Measurements from ENCODE around the gene VWA3B.

Gene VWA3B

DNA sequence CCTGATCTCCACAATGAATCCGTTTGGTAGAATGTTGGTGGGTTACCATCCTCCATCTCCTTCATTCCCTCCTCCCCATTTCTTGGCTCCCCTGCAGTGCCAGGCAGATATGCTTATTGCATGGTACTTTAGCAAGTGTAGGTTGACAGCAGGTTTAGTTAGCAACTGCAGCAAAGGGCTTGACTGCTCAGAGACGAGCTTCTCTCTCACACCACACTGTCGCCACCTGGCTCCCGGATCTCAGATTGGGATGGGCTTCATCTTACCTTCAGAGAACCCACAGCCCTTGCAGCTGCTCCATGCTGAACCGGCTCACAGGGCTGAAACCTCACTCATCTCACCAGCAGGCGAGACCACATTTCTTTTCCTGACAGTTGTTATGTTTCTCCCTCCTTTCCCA, 88.8 kb downstream of the VWA3B start:
- peak in 1 of 2 experiments; percentile 21 for DNase-seq

DNA sequence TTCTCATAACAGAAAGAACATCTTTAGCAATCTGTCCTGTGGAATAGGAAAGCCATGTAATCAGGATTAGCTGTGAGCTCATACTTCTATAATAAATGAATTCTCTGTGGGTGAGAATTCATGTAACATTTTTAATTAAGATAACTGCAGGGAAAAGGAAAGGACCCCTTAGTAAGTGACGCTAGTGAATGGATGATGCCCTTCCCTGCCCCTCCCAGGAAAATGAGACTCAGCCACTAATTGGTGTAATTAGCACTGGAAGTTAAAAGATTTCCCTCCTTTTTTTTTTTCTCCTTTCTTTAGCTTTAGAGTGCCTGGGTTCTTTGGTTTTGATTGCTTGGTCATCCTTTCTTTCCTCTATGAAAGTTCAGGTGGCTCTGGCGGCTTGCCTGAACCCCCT, 90.3 kb downstream of the VWA3B start:
- DNase-seq: no peak

DNA sequence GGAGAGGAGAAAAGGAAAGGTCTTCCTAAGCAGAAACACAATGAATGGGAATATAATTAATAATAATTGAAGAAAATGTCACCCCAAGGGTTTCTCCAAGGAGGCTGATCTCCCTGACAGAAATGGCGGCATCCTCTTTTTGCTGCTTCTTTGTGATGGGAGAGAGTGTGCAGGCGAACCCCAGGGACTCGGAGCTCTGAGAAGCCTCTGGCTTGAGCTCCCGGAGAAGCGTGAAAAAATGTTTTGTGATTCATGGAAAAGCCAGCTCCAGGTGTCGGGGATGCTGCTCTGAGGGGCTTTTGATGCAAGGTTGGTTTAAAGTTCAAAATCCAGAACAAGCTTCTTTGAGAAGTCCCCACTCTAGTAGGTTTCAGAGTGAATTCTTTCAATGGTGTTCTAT, 91.0 kb downstream of the VWA3B start:
- no peak for DNase-seq

DNA sequence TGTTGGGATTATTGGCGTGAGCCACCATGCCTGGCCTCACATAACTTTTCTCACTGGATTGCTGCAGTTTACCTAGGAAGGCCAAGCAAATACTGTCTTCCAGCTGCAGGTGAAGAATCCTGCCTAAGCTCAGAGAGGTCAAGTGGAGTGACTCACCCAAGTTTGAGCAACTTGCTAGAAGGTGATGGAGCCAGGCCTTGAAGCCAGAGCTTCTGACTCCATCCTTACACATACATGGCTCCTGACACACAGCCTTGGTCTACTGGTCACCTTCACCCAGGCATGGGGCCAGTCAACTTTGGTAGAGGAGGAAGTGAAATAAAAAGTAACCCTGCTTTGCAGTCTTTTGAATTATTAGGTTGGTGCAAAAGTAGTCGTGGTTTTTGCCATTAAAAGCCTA, 93.5 kb downstream of the VWA3B start:
- no peak for DNase-seq

DNA sequence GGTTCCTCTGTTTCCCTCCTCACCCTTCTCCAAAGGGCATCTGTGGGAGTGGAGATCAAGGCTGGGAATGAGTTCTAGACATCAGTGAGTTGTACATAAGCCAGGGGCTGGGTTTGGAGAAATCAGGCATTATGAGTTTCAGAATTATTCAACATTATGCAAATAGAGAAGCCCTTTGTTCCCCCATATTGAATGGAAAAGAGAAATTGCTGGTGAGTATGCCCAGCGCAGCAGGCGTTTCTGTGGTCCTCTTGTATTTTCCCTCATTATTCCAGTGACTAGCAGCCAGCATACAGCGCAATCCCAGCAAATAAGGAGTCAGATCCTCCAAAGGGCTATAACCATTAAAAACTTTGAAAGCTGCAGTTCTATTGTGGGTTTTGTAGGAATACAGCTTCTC, 94.4 kb downstream of the VWA3B start:
- no peak for DNase-seq

DNA sequence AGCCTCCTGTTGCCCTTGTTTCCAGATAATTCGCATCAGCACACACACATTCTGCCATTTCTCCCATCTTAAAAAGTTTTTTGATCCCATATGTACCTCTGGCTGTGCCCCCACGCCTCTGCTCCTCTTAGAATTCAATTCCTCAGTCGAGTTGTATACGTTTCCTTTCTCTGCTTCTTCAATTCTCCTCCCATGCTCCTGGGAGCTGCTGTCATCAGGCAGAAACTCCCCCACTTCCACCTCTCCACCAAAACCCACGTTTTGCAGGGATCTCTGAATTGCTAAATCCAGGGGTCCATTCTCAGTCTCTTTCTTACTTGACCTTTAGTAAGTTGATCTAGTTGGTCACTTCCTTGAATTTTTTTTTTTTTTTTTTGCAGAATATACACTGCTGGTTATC, 98.8 kb downstream of the VWA3B start:
- no peak for DNase-seq

DNA sequence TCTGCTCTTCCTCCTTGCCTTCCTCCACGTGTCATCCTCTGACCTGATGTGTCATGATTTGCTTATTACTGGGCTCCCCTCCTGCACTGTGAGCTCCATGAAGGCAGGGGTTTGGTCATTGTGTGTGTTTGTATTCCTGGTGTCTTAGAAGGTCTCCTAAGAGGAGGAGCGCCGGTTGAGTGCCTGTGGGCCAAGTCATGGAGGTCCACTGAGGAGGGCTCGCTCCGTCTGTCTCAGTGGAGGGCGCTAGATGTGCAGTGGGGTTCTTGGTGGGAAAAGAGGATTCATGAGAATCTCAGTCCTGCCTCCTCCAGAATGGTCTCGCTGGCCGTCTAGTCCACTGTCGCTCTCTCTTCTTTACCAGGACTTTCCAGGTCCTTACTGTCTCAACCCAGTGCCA, 100.2 kb downstream of the VWA3B start:
- DNase-seq: no peak

DNA sequence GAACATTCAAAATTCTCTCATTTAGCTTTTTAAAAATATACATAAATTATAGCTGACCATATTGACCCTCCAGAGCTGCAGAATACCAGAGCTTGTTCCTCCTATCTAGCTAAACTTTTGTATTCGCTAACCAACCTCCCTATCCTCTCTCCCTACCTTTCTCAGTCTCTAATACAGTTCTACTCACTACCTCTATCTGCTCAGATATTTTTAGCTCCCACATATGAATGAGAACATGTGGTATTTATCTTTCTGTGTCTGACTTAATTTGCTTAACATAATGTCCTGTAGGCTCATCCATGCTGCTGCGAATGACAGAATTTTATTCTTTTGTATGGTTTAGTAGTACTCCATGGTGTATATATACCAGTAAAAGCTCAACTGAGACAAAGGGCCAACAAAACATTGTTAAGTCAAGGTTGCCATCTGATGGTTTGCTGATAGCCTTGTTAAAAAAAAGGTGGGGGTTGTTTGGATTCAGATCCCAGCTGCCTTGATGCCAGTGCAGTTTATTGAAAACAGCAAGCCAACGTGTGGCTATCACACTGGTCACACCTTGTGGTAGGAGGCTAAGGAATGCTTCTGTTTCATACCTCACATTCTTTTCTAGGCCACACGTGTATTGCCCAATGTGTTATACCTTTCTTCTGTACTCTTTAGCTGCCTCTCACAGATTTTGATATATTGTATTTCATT, 101.5 kb downstream of the VWA3B start:
- no peak for DNase-seq

DNA sequence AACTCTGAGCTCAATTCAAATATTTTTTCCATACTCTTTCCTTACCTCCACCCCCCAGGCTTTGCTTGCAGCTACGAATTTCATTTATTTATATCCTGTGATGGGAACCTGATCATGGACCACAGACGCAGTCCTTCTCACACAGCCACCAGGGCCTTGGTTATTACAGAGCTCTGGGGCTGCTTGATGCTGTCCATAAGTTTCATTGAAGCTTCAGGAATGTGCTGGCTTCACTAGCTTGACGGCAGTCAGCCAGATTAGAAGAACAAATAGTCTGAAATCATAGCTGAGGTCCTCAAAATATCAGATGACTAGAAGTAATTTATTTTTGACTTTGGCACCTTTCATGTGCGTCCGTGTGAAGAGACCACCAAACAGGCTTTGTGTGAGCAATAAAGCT, 104.9 kb downstream of the VWA3B start:
- DNase-seq: no peak

DNA sequence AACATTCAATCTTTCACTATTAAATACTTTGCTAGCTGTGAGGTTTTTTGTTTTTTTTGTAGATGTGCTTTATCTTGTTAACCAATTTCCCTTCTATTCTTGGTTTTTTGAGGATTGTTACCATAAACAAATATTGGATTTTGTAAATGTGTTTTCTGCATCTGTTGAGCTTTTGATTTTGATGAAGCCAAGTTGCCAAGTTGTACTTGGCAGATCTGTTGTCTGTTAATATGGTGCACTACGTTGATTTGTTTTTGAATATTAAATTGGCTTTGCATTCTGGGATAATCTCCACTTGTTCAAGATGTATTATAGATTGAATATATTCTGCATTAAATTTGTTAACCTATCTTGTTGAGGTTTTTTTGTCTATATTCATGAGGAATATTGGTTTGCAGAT, 114.6 kb downstream of the VWA3B start:
- DNase-seq: no peak

DNA sequence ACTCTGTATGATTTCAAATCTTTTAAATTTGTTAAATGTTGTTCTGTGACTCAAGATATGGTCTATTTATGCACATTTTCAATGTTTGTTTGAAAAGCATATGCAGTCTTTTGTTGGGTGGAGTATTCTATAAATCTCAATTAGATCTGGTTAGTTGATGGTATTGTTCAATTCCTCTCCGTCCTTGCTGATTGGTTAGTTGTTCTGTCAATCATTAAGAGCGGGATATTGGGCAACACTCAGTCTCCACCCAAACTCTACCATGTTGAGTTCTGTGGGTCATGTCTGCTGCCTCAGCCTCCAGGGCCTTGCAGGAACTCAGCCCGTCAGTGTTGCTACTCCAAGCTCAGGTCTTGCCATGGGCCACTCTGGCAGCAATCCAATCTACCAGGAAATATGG, 118.9 kb downstream of the VWA3B start:
- no peak for DNase-seq

DNA sequence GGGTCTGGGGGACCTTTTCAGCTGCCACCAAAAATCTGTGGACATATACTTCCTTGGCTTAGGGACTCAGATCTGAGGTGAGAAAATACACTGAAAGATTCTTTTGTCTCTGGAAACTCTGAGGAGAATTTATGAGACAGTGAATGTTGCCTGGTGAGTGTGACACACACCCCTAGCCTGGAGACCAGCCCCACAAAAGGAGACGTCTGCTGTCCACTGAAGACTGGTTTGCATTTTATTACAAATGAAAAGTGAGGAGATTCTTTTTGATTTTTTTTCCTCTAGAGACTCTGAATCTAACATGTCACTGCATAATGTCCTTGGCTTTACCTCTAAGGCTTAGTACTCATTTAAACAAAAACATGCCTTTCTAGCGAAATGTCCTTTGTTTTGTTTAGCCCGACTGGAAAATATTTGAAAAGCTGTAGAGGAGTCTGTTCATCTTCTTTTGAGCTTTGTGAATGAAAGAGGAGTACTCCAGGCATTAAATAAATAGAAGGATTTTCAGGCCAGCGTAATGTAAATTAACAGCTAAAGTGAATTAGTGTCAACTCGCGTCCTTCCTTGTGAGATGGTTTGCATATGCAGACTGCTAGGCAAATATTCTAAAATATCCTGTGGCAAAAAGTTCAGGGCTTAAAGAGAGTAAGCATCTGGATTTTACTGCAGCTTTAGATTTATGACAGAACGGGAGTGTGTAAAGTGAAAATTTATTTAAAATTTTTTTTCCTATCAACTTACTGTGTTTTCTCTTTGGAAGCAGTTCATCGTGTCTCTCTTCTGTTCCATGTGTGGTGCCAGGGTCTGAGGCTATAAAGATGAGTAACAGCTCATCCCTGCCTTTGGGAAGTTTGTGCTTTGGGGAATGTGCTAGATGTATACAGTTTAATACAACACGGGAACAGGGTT, 125.4 kb downstream of the VWA3B start:
- no peak for DNase-seq

DNA sequence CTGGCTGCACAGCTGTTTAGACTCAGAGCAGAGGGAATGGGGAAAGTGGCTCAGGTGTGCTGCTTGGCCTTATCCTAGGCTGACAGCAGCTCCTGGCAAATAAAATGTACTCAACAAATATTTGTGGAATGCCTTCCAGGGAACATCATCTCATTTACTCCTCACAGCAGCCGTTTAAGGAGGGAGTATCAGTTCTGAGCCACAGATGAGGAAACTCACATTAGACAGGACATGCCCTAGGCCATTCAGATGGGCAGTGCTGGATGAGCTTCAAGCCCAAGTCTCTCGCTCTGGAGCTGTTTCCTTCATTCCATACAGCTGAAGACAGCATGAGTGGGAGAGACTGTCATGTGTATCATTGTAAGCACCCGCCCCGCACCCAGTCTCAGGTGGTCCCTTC, 129.6 kb downstream of the VWA3B start:
- DNase-seq: no peak

DNA sequence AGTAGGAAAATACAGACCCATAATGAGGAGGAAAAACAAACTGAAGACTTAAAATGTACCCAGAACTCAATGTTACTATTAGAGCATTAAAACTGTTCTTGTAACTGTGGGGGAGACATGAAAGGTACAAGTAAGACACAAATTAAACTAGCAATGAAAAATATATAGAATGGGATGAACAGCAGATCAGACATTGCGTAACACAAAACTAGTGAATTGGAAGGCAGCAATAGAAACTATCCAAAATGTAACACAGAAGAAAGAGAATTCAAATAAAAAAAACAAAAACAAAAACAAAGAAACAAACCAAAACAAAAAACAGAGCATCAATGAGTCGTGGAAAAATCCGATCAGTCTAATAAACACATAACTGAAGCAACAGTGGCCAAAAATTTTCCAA, 132.2 kb downstream of the VWA3B start:
- no peak for DNase-seq

DNA sequence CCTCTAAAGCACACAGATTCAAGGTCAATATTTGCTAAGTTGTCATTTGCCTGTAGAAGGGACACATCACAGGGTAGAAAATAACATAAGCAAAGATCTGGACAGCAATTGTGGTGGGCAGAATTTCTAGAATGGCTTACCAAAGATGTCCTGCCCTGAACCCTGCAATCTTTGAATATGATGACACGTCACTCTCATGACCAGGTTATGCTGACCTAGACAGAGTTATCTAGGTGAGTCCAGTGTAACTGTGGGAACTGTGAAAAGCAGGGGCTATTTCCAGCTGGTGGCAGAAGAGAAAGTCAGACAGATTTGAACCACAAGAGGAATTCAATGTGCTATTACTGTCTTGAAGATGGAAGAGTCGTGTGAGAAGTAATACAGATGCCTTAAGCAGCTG, 147.0 kb downstream of the VWA3B start:
- DNase-seq: no peak

DNA sequence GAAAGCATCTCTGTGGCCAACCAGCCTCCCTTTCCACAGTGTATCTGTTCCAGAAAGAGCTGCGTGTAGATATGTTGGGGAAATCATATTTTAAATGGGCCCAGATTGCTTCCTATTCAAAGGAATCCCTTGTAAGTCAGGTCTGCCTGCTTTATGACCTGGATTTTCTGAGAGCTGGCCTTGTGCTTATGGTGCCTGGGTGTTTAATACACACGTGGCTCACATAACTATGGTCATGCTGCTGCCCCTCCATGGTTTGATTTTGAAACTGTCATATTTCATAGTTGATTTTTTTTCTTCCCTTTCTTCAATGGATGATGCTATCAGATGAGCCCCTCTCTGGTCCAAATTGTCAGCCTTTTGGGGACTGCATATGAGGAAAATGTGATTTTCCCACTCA, 147.8 kb downstream of the VWA3B start:
- no peak for DNase-seq

DNA sequence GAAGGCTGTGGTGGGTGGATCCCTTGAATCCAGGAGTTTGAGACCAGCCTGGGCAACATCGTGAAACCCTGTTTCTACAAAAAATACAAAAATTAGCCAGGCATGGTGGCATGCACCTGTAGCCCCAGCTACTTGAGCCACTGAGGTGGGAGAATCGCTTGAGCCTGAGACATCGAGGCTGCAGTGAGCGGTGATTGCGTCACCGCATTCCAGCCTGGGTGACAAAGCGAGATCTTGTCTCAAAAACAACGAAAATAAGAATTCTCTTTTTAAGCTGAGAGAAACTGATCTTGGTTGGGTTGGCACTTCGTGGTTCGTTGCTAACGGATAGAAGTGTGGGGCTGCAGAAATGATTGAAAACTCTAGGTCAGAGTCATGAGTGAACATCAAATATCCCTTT, 150.0 kb downstream of the VWA3B start:
- no peak for DNase-seq

DNA sequence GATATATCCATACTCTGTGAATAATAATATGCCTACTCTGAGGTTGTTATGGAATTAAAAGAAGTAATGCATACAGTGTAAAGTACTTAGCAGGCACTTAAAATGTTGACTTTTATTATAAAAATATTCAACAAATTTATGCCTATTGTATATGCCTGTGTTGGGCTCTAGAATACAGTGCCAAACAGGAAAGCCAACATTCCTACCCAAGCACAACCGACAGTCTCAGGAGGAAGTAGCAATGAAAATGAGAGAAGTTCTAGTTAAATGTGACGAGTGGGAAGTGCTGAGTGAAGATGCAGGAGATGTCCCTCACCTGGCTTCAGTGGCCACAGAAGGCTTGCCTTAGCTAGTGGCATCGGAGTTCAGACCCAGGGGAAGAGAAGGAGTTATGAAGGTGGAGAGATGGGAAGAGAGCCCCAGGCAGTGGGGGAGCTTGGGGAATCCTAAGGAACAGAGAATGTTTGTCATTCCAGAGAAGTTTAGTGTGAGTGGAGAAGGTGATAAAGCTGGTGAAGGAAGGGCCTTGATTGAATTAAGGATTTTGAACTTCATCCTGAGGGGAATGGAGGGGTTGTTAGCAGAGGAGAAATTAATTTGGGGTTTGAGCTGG, 153.9 kb downstream of the VWA3B start:
- DNase-seq: no peak

DNA sequence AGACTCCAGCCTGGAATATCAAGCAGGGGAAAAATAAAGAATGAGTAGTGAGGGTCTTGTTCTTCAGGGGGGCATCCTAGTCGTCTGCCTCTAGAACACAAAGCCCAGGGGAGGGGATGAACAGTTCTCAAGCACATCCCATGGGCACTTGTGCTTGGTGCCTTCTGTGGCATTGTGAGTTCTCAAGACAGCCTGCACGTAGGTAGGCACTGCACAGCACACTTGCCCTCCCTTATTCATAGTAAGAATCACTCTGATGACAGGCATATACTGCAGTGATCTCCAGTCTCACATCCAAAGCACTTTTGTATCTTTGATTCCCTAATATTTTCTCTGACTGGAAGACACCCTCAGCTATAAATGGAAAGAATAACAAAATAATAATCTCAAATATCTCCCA, 154.6 kb downstream of the VWA3B start:
- no peak for DNase-seq

DNA sequence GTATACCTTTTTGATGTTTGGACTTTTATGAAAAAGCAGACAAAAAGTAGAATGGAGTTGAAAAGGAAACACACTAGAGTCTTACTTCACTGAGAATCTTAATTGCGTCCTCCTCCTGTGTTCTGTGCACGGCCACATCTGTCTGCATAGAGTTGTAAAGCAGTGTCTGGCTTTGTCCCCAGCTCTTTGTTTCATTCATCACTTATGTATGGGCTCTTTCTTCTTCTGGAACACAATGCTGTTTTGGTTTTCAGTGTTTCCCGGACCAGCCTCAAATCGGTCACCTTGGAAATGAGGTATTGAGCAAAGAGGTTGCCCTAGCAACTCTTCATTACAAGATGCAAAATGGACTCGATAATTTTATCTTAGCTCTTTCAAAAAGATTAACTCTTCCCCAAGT, 155.0 kb downstream of the VWA3B start:
- no peak for DNase-seq

DNA sequence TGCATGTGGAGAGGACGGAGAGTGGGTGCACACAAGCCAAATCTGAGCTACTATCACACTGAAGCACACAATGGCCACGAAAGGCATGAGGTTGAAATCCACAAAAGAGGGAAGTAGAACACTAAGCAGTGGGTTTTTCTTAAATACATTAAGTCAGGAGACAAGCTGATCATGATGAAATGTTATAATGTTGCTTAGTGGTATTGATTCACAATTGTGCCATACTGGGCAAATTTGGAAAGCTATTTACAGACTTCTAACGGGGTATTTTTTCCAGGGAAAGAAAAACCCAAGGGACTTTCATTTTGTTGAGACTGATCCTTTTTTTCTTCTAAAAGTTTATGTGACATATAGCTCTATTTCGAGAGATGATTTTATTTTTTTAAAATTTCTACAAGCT, 158.5 kb downstream of the VWA3B start:
- DNase-seq: no peak

DNA sequence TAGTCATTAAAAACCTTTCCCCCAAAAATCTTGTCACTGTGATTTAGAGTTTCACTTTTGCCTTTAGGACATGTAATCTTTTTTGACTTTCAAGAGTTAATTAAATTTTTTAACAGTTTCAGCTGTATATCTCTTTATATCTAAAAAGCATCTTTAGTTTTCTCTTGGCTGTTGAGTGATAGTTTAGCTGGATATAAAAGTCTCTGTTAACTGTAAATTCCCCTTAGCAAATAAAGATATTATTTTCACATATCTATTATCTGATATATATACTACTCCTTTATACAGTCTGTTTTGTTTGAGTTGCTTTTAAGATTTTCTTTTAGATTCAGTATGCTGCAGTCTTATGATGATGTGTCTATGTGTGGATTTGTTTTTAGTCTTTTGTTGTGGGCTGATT, 160.4 kb downstream of the VWA3B start:
- DNase-seq: no peak

DNA sequence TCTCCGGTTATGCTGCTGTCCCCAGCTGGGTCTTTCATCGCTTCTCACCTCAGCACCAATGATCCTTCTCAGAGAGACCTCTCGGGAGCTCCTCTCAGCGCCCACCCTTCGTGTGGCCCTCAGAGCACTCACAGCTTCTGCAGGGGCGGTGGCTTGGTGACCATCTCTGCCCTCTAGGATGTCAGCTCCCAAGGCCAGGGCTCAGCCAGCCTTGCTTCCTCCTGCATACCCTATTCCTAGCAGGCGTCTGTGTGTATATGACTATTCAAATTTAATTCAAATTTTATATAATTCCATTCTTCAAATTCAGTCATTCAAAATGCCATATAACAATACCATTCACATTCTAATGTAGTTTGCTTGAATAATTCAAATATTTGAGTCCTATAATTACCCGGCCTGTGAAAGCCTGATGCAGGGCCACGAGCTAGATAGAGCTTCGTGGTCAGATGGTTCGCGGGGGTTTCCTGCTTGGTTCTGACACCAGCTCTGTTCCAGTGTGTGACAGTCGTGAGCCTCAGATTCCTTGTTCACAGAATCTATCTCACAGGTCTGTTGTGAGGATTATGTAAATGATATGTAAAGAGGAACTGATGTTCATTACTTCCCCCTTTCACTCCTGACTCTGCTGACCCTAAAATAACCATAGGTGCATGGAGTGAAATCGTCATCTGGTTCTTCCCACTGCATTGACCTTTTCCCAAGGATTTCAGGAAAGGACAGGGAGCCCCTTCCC, 165.2 kb downstream of the VWA3B start:
- no peak for DNase-seq

Data from activated T-cell treated with anti-CD3 and anti-CD28 coated beads, Interleukin-2, amount 50 U/mL, for 48 hours (primary cell).